Kidney (tissue), 14 donors: Measurements from ENCODE around the gene URAD. TPM values are rescaled to one million over a fixed set of nuclear protein-coding genes. Genes with fewer than 3 reads are reported as not detected.

Source experiments
- DNase-seq, 5 donors: peaks; one replicate each; pipeline ENCODE4 v3.0.0-alpha.2; 2013 to 2020
- FAIRE-seq: peaks from 2 replicates; lab custom pipeline; 2012; peaks lifted over from hg19 to GRCh38; lab: Jason Lieb, UNC
- H3K27ac ChIP-seq, 2 donors: one replicate each; pipeline ENCODE4 v1.7.0; 2013; ENCODE audit warnings: low read depth in 2 of 2, low read length in 2 of 2, inconsistent platforms in 1 of 2
- H3K27me3 ChIP-seq: one replicate; pipeline ENCODE4 v1.7.1; 2013; ENCODE audit warnings: low read length, inconsistent platforms; ENCODE audit not compliant: control insufficient read depth, insufficient read depth
- H3K36me3 ChIP-seq, 3 donors: one replicate each; pipeline versions ENCODE4 v1.7.0 to v1.7.1; 2013; ENCODE audit warnings: low read length in 3 of 3, control low read depth in 1 of 3, inconsistent platforms in 1 of 3; ENCODE audit not compliant: insufficient read depth in 3 of 3, control insufficient read depth in 2 of 3
- H3K4me1 ChIP-seq, 3 donors: one replicate each; pipeline versions ENCODE4 v1.7.0 to v1.7.1; 2013; ENCODE audit warnings: low read length in 3 of 3, inconsistent platforms in 1 of 3, low read depth in 1 of 3; ENCODE audit not compliant: control insufficient read depth in 2 of 3, insufficient read depth in 2 of 3
- H3K4me3 ChIP-seq, 3 donors: one replicate each; pipeline versions ENCODE4 v1.7.0 to v1.8.1; 2013; ENCODE audit warnings: low read length in 3 of 3, control low read depth in 1 of 3, inconsistent platforms in 1 of 3
- H3K9ac ChIP-seq, 3 donors: one replicate each; pipeline versions ENCODE4 v1.7.0 to v1.7.1; 2013; ENCODE audit warnings: low read length in 3 of 3, control low read depth in 1 of 3, inconsistent platforms in 1 of 3
- H3K9me3 ChIP-seq, 3 donors: one replicate each; pipeline versions ENCODE4 v1.7.0 to v1.7.1; 2013; ENCODE audit warnings: low read length in 3 of 3, control low read depth in 1 of 3, inconsistent platforms in 1 of 3; ENCODE audit not compliant: control insufficient read depth in 2 of 3, insufficient read depth in 1 of 3
- CTCF ChIP-seq: IDR thresholded peaks from 3 replicates; pipeline ENCODE4 v1.5.1; 2012; ENCODE audit warnings: mild to moderate bottlenecking, moderate library complexity, borderline replicate concordance; ENCODE audit not compliant: insufficient read depth; ENCODE audit errors: extremely low read depth
- intact Hi-C: fragments of 100-400 bp; cut with DNase I; formaldehyde crosslinking; loops from one replicate; pipeline ENCODE4 v1.11.1; 2022
- polyA plus RNA-seq: library from polyadenylated mRNA; stranded (reverse); fragments of 350-450 nt; fragmentation: Illumina TruSeq; extraction: RNeasy Lipid Tissue Mini Kit (QIAGEN cat#74804); gene quantifications from one replicate; pipeline ENCODE4 v1.2.3, GENCODE V29; 2014; ENCODE audit warnings: low read depth, low replicate concordance; ENCODE audit not compliant: insufficient read depth
- total RNA-seq: library from RNA; stranded (reverse); fragmentation: NEBNext Ultra II Directional; extraction: Animal tissue kit (Norgen Biotek cat#: 25700); gene quantifications from one replicate; pipeline ENCODE4 v1.2.1, GENCODE V29; 2021
- donor health status: control.
- donor health status: control.
- donor health status: control.
- donor health status: control.
- donor health status: control.
- donor health status: DM: yes; HTN: yes; CAD: no.
- donor health status: Normal renal cell carcinoma (clear cell type).

The URAD gene
- total and polyA plus RNA-seq, 2 donors from 2014 or later = not detected

DNA sequence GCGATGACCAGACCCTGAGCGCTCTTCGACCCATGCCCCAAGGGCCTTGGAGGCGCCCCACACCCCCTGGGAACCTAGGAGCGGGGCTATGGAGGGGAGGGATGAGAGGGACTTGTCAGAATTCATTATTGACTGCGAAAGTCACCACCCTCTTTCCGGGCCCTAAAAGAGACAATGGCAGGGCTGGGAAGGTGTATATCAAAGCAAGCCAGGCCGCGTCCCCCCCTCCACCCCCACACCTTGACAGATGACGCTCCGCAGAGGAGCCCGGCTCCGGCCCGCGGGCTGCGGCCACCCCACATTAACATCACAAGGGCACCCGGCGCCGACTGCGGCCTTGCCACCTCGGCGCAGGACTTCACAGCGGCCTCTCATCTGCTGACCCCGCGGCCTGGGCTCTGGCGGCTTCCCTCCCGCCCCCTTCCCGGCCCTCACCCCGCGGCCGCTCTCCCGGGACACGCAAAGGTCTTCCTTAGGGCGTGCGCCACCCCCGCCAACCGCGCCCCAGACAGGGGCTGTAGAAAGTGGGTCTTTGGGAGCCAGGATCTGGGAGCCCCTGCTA is 21.8 kb downstream of the URAD start:
- peak in 1 of 5 donors; percentile 66 for DNase-seq
- H3K9me3 ChIP-seq = no peaks in the 10 kb centered on the region
- no peak overlapping the region for H3K4me3 ChIP-seq
- intact Hi-C loops = no loop called here
- TF ChIP-seq CTCF = no peak
- H3K27ac ChIP-seq = no peak overlapping the region
- H3K27me3 ChIP-seq = peaks cover 77% of the 10 kb centered on the region
- FAIRE-seq = no peak
- no peak overlapping the region for H3K9ac ChIP-seq
- H3K36me3 ChIP-seq = no peaks in the 10 kb centered on the region
- no peaks in the 10 kb centered on the region for H3K4me1 ChIP-seq

DNA sequence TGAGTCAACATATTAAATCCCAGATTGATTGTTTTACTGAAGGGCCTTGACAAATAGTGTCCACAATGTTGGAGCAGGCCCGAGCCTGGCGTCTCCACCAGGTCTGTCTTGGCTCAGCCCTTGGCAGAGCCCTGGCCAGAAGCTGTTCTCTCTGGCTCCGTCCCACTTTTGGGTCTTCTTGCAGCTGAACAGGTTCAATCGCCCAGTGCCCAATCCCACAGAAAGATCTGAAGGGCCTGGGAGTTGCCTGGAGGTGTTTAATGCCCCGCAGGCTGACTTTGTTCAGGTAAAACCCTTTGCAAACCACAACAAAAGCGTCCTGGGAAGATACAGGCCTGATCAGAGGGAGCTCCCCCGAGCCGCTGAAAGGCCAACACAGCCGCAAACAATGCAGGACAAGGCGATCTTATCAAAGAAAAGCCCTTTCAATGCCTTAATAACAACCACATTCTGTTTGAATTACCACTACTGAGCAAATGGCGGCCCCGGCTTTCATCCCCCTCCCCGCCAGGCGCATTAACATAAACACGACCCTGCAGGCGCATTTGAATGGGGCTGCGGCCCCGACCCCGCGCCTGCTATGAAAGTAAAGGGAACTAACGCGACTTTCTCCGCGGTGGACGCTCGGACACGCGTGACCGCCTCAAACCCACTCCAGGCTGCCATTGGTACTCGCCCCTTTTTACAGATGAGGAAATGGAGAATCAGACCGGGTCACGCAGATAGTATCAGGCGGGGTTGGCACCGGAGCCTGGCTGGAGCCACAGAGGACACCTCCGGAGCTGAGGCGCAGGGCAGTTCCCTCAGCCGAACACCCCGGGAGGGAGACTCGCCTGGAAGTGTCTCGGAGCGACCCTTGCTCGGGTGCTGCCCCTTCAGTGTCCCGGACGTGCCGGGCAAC is 22.5 kb downstream of the URAD start:
- Histone ChIP-seq H3K27ac (no peak overlapping the region), H3K27me3 (peaks cover 71% of the 10 kb centered on the region), H3K4me3 (no peak overlapping the region), H3K9ac (no peak overlapping the region), H3K4me1 (peaks cover 0 to 2% (median 0%) of the 10 kb centered on the region in 3 donors), H3K36me3 (no peaks in the 10 kb centered on the region), H3K9me3 (no peaks in the 10 kb centered on the region)
- no peak for TF ChIP-seq CTCF
- intact Hi-C loops = no loop called here
- DNase-seq = no peak
- FAIRE-seq = no peak

- no peaks in the 10 kb centered on the region for H3K9me3 ChIP-seq
- H3K4me1 ChIP-seq = peaks cover 0 to 2% (median 0%) of the 10 kb centered on the region in 3 donors
- DNase-seq = no peak
- H3K9ac ChIP-seq = no peak overlapping the region
- intact Hi-C loops = no loop called here
- TF ChIP-seq CTCF = no peak
- no peak overlapping the region for H3K27ac ChIP-seq
- no peak for FAIRE-seq
- no peaks in the 10 kb centered on the region for H3K36me3 ChIP-seq
- H3K4me3 ChIP-seq = no peak overlapping the region
- peaks cover 68% of the 10 kb centered on the region for H3K27me3 ChIP-seq
These were observed 23.2 kb downstream of the URAD start for GRCh38 chr13:27965343-27965739.
